ENCODE data around the gene WNK1. TPM values are rescaled to one million over a fixed set of nuclear protein-coding genes. Genes with fewer than 3 reads are reported as not detected.
A peak's percentile ranks its signal among the peaks of the same experiment; 100 is the strongest.

Gene WNK1
- polyA plus RNA-seq, 3 donors, result 8.7 to 57.2 (median 20.9) TPM

- H3K9me3 Mint-ChIP-seq, result peaks cover 0 to 5% (median 0%) of the 10 kb centered on the region in 7 donors
- peaks cover 37% of the 10 kb centered on the region for H4K20me1 ChIP-seq (ENCODE audit: insufficient read depth, low read length)
- WGBS (ENCODE audit: insufficient coverage), result 93% methylated on average over 17 of the region's 23 CpGs
- peaks cover 27% of the 10 kb centered on the region for H3K4me1 Mint-ChIP-seq
- H3K36me3 Mint-ChIP-seq, result peaks cover 62 to 92% of the 10 kb centered on the region in 2 donors
- H3K4me2 ChIP-seq (replicated peaks; ENCODE audit: extremely low read depth, low read length, poor library complexity, severe bottlenecking), result no peak overlapping the region
- no peaks in the 10 kb centered on the region for H3K9me3 ChIP-seq (replicated peaks in 1 of 2; ENCODE audit: control insufficient read depth in 1 of 2, insufficient read depth in 1 of 2, low read length in 2 of 2)
- no peak overlapping the region for H3K4me3 ChIP-seq (replicated peaks in 1 of 3; ENCODE audit: low read depth in 2 of 3, low read length in 3 of 3)
- peaks cover 9 to 18% of the 10 kb centered on the region in 2 donors for H3K4me1 ChIP-seq (ENCODE audit: control insufficient read depth in 1 of 2, insufficient read depth in 2 of 2, low read length in 2 of 2)
- peak overlapping the region in 1 of 7 donors; percentile 51 for H3K27ac Mint-ChIP-seq
- no peak overlapping the region for H2AFZ ChIP-seq (ENCODE audit: insufficient read depth, low read depth, low read length, poor library complexity, severe bottlenecking)
- intact Hi-C loops (cut with micrococcal nuclease), result no loop called here
- H3K27me3 ChIP-seq (ENCODE audit: control insufficient read depth in 2 of 2, insufficient read depth in 2 of 2, low read length in 2 of 2), result no peaks in the 10 kb centered on the region
- H3K27ac ChIP-seq (ENCODE audit: low read depth in 1 of 2, low read length in 2 of 2), result no peak overlapping the region
- H3K9ac ChIP-seq (ENCODE audit: insufficient read depth, low read length, poor library complexity, severe bottlenecking), result no peak overlapping the region
- peaks cover 0 to 2% (median 2%) of the 10 kb centered on the region in 3 donors for H3K27me3 Mint-ChIP-seq (ENCODE audit: low read depth in 3 of 3)
- H3K36me3 ChIP-seq (replicated peaks in 1 of 2; ENCODE audit: control insufficient read depth in 1 of 2, insufficient read depth in 2 of 2, low read length in 2 of 2), result peaks cover 42 to 90% of the 10 kb centered on the region in 2 donors
- TF ChIP-seq CTCF (IDR thresholded peaks at IDR 0.05), result no peak
- H3K79me2 ChIP-seq (ENCODE audit: insufficient read depth, low read length), result no peaks in the 10 kb centered on the region
- DNase-seq, result no peak
- no peak overlapping the region for H3K4me3 Mint-ChIP-seq
Measured at GRCh38 chr12:916712-917445, 164.5 kb downstream of the WNK1 start.

GRCh38 chr12:920676-921075 lies 168.3 kb downstream of the WNK1 start:
- Mint-ChIP-seq H3K27me3 (ENCODE audit: low read depth in 3 of 3) (peaks cover 0 to 4% (median 0%) of the 10 kb centered on the region in 3 donors), H3K36me3 (peaks cover 52 to 93% of the 10 kb centered on the region in 2 donors), H3K9me3 (peaks cover 0 to 5% (median 0%) of the 10 kb centered on the region in 7 donors), H3K4me1 (peaks cover 12% of the 10 kb centered on the region), H3K27ac (peak overlapping the region in 1 of 7 donors; percentile 54), H3K4me3 (no peak overlapping the region)
- no peak for DNase-seq
- intact Hi-C loops (cut with micrococcal nuclease), result no loop called here
- peaks cover 44 to 76% of the 10 kb centered on the region in 2 donors for H3K36me3 ChIP-seq (replicated peaks in 1 of 2; ENCODE audit: control insufficient read depth in 1 of 2, insufficient read depth in 2 of 2, low read length in 2 of 2)
- H3K4me1 ChIP-seq (ENCODE audit: control insufficient read depth in 1 of 2, insufficient read depth in 2 of 2, low read length in 2 of 2), result peaks cover 0 to 3% of the 10 kb centered on the region in 2 donors
- TF ChIP-seq CTCF (IDR thresholded peaks at IDR 0.05), result no peak
- H3K79me2 ChIP-seq (ENCODE audit: insufficient read depth, low read length), result no peaks in the 10 kb centered on the region
- no peak overlapping the region for H3K27ac ChIP-seq (ENCODE audit: low read depth in 1 of 2, low read length in 2 of 2)
- no peaks in the 10 kb centered on the region for H3K27me3 ChIP-seq (ENCODE audit: control insufficient read depth in 2 of 2, insufficient read depth in 2 of 2, low read length in 2 of 2)
- no peaks in the 10 kb centered on the region for H3K9me3 ChIP-seq (replicated peaks in 1 of 2; ENCODE audit: control insufficient read depth in 1 of 2, insufficient read depth in 1 of 2, low read length in 2 of 2)
- no peak overlapping the region for H3K4me2 ChIP-seq (replicated peaks; ENCODE audit: extremely low read depth, low read length, poor library complexity, severe bottlenecking)
- peaks cover 8% of the 10 kb centered on the region for H4K20me1 ChIP-seq (ENCODE audit: insufficient read depth, low read length)
- H3K4me3 ChIP-seq (replicated peaks in 1 of 3; ENCODE audit: low read depth in 2 of 3, low read length in 3 of 3), result no peak overlapping the region
- WGBS (ENCODE audit: insufficient coverage), result no CpG with 5 or more reads among the region's 1 CpG
- no peak overlapping the region for H3K9ac ChIP-seq (ENCODE audit: insufficient read depth, low read length, poor library complexity, severe bottlenecking)
- H2AFZ ChIP-seq (ENCODE audit: insufficient read depth, low read depth, low read length, poor library complexity, severe bottlenecking), result no peak overlapping the region
